ENCODE data around the gene KNSTRN.
A peak's percentile ranks its signal among the peaks of the same experiment; 100 is the strongest.

KNSTRN gene

DNA sequence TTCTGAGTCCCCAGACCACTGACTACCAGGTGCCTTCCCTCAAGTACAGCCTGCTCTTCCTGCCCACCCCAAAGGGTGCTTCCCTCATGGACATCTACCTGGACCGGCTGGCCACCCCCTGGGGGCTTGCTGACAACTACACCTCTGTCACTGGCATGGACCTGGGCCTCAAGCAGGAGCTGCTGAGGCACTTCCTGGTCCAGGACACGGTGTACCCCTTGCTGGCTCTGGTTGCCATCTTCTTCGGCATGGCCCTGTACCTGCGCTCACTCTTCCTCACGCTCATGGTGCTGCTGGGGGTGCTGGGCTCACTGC is 15.2 kb upstream of the KNSTRN start:
- no peak for TF ChIP-seq EZH2phosphoT487 (conservative IDR thresholded peaks at IDR 0.05; ENCODE audit: low read length)
- TF ChIP-seq, protein P1, sequence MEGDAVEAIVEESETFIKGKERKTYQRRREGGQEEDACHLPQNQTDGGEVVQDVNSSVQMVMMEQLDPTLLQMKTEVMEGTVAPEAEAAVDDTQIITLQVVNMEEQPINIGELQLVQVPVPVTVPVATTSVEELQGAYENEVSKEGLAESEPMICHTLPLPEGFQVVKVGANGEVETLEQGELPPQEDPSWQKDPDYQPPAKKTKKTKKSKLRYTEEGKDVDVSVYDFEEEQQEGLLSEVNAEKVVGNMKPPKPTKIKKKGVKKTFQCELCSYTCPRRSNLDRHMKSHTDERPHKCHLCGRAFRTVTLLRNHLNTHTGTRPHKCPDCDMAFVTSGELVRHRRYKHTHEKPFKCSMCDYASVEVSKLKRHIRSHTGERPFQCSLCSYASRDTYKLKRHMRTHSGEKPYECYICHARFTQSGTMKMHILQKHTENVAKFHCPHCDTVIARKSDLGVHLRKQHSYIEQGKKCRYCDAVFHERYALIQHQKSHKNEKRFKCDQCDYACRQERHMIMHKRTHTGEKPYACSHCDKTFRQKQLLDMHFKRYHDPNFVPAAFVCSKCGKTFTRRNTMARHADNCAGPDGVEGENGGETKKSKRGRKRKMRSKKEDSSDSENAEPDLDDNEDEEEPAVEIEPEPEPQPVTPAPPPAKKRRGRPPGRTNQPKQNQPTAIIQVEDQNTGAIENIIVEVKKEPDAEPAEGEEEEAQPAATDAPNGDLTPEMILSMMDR (IDR thresholded peaks at IDR 0.05; ENCODE audit: insufficient read depth, low read length, poor library complexity, severe bottlenecking) = no peak
- H3F3A ChIP-seq (ENCODE audit: insufficient read depth) = no peaks in the 10 kb centered on the region
- H3K27ac ChIP-seq (ENCODE audit: low read depth, low read length) = peak overlapping the region; percentile 24; the same call in 1 of the 2 replicates
- no peaks in the 10 kb centered on the region for H3K79me2 ChIP-seq (ENCODE audit: insufficient read depth, low read length)
- H4K20me1 ChIP-seq (ENCODE audit: low read depth, low read length) = no peaks in the 10 kb centered on the region
- peak overlapping the region; percentile 39 for H3K4me3 ChIP-seq (ENCODE audit: insufficient read depth, low read length, poor library complexity, severe bottlenecking)
- H3K9me3 ChIP-seq (ENCODE audit: insufficient read depth, low read length) = no peaks in the 10 kb centered on the region
- H3K36me3 ChIP-seq (ENCODE audit: low read length) = no peaks in the 10 kb centered on the region
- no peaks in the 10 kb centered on the region; the same call in 1 of the 2 replicates for H3K27me3 ChIP-seq (ENCODE audit: low read length)
- H3K9me2 ChIP-seq (replicated peaks; ENCODE audit: insufficient read depth, low read length) = no peaks in the 10 kb centered on the region
- H3K9ac ChIP-seq (ENCODE audit: low read length) = peak overlapping the region; percentile 46
- peak overlapping the region; percentile 44 for H3K4me2 ChIP-seq (ENCODE audit: low read depth, low read length, poor library complexity, severe bottlenecking)
- H2AFZ ChIP-seq (ENCODE audit: low read depth, low read length, severe bottlenecking) = peak overlapping the region; percentile 46

DNA sequence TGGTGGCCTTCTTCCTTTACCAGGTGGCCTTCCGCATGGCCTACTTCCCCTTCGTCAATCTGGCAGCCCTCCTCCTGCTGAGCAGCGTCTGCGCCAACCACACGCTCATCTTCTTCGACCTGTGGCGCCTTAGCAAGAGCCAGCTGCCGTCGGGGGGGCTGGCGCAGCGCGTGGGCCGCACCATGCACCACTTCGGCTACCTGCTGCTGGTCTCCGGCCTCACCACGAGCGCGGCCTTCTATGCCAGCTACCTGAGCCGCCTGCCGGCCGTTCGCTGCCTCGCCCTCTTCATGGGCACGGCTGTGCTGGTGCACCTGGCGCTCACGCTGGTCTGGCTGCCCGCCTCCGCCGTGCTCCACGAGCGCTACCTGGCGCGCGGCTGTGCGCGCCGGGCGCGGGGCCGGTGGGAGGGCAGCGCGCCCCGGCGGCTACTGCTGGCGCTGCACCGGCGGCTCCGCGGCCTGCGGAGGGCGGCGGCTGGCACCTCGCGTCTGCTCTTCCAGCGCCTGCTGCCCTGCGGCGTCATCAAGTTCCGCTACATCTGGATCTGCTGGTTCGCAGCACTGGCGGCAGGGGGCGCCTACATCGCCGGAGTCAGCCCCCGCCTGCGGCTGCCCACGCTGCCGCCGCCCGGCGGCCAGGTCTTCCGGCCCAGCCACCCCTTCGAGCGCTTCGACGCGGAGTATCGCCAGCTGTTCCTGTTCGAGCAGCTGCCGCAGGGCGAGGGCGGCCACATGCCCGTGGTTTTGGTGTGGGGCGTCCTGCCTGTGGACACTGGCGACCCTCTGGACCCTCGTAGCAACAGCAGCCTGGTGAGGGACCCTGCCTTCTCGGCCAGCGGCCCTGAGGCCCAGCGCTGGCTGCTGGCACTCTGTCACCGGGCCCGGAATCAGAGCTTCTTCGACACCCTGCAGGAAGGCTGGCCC is 14.6 kb upstream of the KNSTRN start:
- no peak for TF ChIP-seq EZH2phosphoT487 (conservative IDR thresholded peaks at IDR 0.05; ENCODE audit: low read length)
- TF ChIP-seq, protein P1 (IDR thresholded peaks at IDR 0.05; ENCODE audit: insufficient read depth, low read length, poor library complexity, severe bottlenecking) = peak; percentile 82
- peak overlapping the region; percentile 44 for H3K4me2 ChIP-seq (ENCODE audit: low read depth, low read length, poor library complexity, severe bottlenecking)
- H3K9me3 ChIP-seq (ENCODE audit: insufficient read depth, low read length) = no peaks in the 10 kb centered on the region
- H3K27ac ChIP-seq (ENCODE audit: low read depth, low read length) = peak overlapping the region; percentile 24; the same call in 1 of the 2 replicates
- peak overlapping the region; percentile 81 for H2AFZ ChIP-seq (ENCODE audit: low read depth, low read length, severe bottlenecking)
- peak overlapping the region; percentile 39 for H3K4me3 ChIP-seq (ENCODE audit: insufficient read depth, low read length, poor library complexity, severe bottlenecking)
- H3K36me3 ChIP-seq (ENCODE audit: low read length) = no peaks in the 10 kb centered on the region
- H3F3A ChIP-seq (ENCODE audit: insufficient read depth) = no peaks in the 10 kb centered on the region
- H3K9ac ChIP-seq (ENCODE audit: low read length) = peak overlapping the region; percentile 48
- H3K79me2 ChIP-seq (ENCODE audit: insufficient read depth, low read length) = no peaks in the 10 kb centered on the region
- no peaks in the 10 kb centered on the region for H3K9me2 ChIP-seq (replicated peaks; ENCODE audit: insufficient read depth, low read length)
- no peaks in the 10 kb centered on the region for H4K20me1 ChIP-seq (ENCODE audit: low read depth, low read length)
- no peaks in the 10 kb centered on the region; the same call in 1 of the 2 replicates for H3K27me3 ChIP-seq (ENCODE audit: low read length)

DNA sequence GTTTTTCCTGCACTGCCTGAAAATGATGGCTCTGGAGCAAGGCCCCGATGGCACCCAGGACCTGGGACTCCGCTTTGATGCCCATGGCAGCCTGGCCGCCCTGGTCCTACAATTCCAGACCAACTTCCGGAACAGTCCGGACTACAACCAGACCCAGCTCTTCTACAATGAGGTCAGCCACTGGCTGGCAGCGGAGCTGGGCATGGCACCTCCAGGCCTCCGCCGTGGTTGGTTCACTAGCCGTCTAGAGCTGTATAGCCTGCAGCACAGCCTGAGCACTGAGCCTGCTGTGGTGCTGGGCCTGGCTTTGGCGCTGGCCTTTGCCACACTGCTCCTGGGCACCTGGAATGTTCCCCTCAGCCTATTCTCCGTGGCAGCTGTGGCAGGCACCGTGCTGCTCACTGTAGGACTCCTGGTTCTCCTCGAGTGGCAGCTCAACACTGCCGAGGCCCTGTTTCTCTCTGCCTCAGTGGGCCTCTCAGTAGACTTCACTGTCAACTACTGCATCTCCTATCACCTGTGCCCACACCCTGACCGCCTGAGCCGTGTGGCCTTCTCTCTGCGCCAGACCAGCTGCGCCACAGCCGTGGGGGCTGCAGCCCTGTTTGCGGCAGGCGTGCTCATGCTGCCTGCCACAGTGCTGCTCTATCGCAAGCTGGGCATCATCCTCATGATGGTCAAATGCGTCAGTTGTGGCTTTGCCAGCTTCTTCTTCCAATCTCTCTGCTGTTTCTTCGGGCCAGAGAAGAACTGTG is 13.6 kb upstream of the KNSTRN start:
- no peaks in the 10 kb centered on the region; the same call in 1 of the 2 replicates for H3K27me3 ChIP-seq (ENCODE audit: low read length)
- no peak overlapping the region for H2AFZ ChIP-seq (ENCODE audit: low read depth, low read length, severe bottlenecking)
- no peaks in the 10 kb centered on the region for H3K79me2 ChIP-seq (ENCODE audit: insufficient read depth, low read length)
- TF ChIP-seq, protein P1 (IDR thresholded peaks at IDR 0.05; ENCODE audit: insufficient read depth, low read length, poor library complexity, severe bottlenecking) = no peak
- no peak for TF ChIP-seq EZH2phosphoT487 (conservative IDR thresholded peaks at IDR 0.05; ENCODE audit: low read length)
- H3K4me3 ChIP-seq (ENCODE audit: insufficient read depth, low read length, poor library complexity, severe bottlenecking) = no peak overlapping the region
- no peak overlapping the region for H3K27ac ChIP-seq (ENCODE audit: low read depth, low read length)
- H3K4me2 ChIP-seq (ENCODE audit: low read depth, low read length, poor library complexity, severe bottlenecking) = peak overlapping the region; percentile 44
- no peaks in the 10 kb centered on the region for H4K20me1 ChIP-seq (ENCODE audit: low read depth, low read length)
- no peaks in the 10 kb centered on the region for H3K9me2 ChIP-seq (replicated peaks; ENCODE audit: insufficient read depth, low read length)
- no peaks in the 10 kb centered on the region for H3K36me3 ChIP-seq (ENCODE audit: low read length)
- H3K9me3 ChIP-seq (ENCODE audit: insufficient read depth, low read length) = no peaks in the 10 kb centered on the region
- no peak overlapping the region; the same call in 1 of the 2 replicates for H3K9ac ChIP-seq (ENCODE audit: low read length)
- no peaks in the 10 kb centered on the region for H3F3A ChIP-seq (ENCODE audit: insufficient read depth)
